HK-2 (cell line): ENCODE data around the gene SMIM36.
A peak's percentile ranks its signal among the peaks of the same experiment; 100 is the strongest.
"Not testable (repeated sequence)": the region's sequence is repeated elsewhere in the genome, so short reads cannot be mapped to it uniquely, and the experiment has no call there.

Experiments used
- DNase-seq: peaks from one replicate; pipeline ENCODE4 v3.0.0-alpha.2; 2018; ENCODE audit not compliant: unreplicated experiment

The SMIM36 gene

GRCh38 chr17:55510986-55511721, at the start of gene SMIM36:
SMIM36 (minus strand) TSS chr17:55511452.
- no peak for DNase-seq

DNA sequence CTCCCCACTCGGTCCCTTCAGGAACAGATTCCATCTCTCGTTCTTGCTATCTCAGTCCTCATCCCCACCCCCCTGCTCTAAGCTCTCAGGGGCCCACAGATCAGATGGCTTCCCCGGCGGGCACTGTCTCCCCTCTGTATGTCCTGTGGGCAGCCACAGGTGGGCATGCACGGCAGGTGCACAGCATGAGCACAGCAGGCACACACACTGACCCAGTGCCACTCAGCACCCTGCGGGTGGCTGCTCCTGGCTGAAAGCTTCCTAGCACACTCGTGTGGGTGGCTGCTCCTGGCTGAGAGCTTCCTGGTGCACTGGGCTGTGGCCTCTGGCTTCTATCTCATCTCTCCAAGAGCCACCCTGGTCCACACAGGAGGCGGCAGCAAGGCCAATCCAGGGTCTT, 44.5 kb upstream of the SMIM36 start:
- DNase-seq = no peak

DNA sequence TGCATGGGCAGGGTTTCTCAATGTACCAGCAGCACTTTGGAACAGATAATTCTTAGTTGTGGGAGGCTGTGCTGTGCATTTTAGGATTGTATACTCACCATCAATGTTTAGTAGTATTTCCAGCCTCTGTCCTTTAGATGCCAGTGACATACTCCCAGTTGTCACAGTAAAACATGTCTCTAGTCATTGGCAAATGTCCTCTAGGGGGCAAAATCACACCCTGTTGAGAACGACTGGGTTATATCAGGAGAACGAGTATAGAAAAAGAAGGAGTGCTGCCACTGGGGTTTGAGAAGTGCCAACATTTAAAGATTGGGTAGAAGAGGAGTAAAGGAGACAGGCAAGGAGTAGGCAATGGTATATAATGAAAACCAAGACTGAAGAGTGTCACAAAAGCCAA, 37.9 kb upstream of the SMIM36 start:
- no peak for DNase-seq

GRCh38 chr17:55546991-55547664, 35.9 kb upstream of the SMIM36 start:
- no peak for DNase-seq

DNA sequence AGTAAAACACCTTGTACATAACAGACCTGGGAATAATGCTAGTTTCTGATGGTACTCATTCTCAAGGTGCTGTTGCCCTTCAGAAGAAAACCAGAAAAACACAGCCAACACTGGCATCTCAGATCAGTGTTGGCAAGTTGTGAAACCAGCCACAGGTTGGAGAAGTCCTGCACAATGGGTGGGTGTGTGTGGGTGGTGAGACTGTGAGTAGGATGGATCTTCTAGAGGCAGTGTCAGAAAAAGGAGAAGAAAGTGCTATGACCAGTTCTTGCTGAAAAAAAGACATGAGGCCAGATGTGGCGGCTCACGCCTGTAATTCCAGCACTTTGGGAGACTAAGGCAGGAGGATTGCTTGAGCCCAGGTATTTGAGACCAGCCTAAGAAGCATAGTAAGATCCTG, 35.2 kb upstream of the SMIM36 start:
- no peak for DNase-seq

DNA sequence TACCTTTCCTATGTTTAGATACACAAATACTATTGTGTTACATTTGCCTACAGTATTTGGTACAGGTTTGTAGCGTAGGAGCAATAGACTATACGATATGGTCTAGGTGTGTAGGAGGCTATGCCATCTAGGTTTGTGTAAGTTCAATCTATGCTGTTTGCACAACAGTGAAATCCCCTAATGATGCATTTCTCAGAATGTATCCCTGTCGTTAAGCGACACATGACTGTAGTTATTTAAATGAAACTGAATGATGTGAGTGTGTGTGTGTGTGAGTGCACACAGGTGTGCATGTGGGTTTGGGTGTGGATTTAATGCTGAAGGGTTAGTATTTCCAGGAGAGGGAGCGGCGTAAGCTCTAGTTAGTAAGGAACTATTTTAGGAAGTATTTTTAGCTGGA, 34.6 kb upstream of the SMIM36 start:
- DNase-seq = no peak

- no peak for DNase-seq
Observed at GRCh38 chr17:55543709-55544108, 32.5 kb upstream of the SMIM36 start.

DNA sequence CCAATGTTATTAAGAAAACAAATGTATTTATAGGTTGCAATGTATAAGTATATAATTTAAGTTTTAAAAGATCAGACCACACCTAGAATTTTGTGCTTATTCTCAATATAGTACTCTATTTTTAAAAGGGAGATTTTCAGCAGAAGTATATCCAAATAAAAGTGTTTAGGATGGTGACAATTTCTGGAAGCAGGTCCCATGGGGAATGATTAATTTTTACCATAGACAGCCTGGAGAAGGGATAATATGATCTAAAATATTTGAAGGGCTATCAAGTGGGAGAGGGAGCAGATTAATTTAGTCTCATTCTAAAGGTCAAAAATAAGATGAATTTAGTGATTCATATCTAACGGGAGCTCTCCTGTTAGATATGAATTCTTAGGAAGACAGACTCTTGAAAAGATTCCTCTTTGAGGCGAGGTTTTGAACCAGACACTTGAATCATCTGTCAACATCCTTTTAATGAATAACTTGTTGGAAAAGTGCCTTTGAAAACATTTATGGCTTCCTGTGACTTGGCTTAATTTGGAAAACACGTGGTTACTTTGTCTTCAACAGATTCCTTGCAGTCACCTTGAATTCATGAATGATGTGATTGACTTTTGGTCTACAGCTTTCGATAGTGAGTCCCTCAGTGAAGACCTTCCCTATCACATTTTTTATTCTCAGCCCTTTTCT, 29.3 kb upstream of the SMIM36 start:
- DNase-seq = no peak

- DNase-seq = no peak
Observed at GRCh38 chr17:55536205-55536604, 25.0 kb upstream of the SMIM36 start.

GRCh38 chr17:55533608-55534007, 22.4 kb upstream of the SMIM36 start:
- DNase-seq = no peak

- no peak for DNase-seq
Observed at GRCh38 chr17:55532670-55533069, 21.4 kb upstream of the SMIM36 start.

- no peak for DNase-seq
Observed at GRCh38 chr17:55531053-55531728, 19.9 kb upstream of the SMIM36 start.

- no peak for DNase-seq
Observed at GRCh38 chr17:55530064-55530463, 18.8 kb upstream of the SMIM36 start.

GRCh38 chr17:55527540-55528118, 16.4 kb upstream of the SMIM36 start:
- DNase-seq = peak; percentile 3

DNA sequence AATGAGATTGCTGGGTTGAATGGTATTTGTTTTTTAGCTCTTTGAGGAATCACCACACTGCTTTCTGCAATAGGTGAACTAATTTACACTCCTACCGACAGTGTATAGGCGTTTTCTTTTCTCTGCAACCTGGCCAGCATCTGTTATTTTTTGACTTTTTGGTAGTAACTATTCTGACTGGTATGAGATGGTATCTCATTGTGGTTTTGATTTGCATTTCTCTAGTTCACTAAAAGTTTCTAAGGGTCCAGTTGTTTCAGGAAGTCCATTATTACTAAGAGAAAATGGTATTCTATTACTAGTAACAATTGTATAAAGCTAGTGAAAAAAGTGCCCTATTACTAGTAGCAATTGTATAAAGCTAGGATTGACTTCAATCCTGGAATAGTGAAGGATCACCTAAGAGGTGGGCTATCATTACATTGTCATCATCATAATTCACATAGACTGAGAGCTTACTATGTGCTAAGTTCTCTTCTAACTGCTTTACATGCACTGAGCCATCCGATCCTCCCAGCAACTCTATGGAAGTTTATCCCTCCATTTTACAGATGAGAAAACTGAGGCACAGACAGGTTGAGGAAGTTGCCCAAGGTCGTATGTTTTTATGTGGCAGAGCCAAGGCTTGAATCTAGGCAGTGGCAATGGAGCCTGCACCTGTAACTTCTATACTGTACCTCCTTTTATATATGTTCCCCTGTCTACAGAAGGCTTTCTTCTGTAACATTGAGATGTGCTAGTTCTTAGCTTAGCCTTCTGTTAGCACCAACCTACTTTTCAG, 13.4 kb upstream of the SMIM36 start:
- no peak for DNase-seq

- not testable (repeated sequence) for DNase-seq
Observed at GRCh38 chr17:55523032-55523431, 11.8 kb upstream of the SMIM36 start.

DNA sequence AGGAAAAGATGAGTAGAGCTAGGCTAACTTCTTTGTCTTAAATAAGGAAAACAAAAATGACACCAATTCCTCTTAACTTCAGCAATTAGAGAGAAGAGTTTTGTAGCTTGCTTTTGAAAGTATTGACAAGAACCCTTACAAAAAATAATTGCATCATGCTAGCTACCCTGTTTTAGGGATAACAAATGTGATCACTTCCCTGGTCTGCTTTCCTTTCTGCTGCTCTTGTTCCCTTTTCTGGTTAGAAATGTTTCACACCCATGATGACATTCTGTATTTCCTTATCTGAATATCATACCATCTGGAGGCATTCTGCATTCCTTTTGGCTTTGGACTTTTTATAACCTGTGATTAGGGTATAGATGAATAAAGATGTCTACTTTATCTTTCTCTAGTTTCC, 9.9 kb upstream of the SMIM36 start:
- DNase-seq = no peak

GRCh38 chr17:55520402-55520801, 9.2 kb upstream of the SMIM36 start:
- no peak for DNase-seq

- DNase-seq = no peak
Observed at GRCh38 chr17:55518510-55518909, 7.3 kb upstream of the SMIM36 start.

GRCh38 chr17:55513885-55514590, 2.8 kb upstream of the SMIM36 start:
- DNase-seq = peak; percentile 77

- DNase-seq = not testable (repeated sequence)
Observed at GRCh38 chr17:55507669-55508068, 3.6 kb downstream of the SMIM36 start.
